ENCODE measurements around the gene APEH. TPM values are rescaled to one million over a fixed set of nuclear protein-coding genes. Genes with fewer than 3 reads are reported as not detected.

APEH gene
- polyA plus RNA-seq, 3 donors = 153 to 162 (median 156) TPM

- peak; percentile 97 for DNase-seq
Measured at GRCh38 chr3:49723628-49724551, 49.7 kb downstream of the APEH start, which contains the start of gene GMPPB. Gene GMPPB (minus strand): TSS chr3:49723951. CDS start chr3:49723726, 225 bp downstream.

GRCh38 chr3:49724586-49724985, 50.4 kb downstream of the APEH start:
- DNase-seq = no peak

DNA sequence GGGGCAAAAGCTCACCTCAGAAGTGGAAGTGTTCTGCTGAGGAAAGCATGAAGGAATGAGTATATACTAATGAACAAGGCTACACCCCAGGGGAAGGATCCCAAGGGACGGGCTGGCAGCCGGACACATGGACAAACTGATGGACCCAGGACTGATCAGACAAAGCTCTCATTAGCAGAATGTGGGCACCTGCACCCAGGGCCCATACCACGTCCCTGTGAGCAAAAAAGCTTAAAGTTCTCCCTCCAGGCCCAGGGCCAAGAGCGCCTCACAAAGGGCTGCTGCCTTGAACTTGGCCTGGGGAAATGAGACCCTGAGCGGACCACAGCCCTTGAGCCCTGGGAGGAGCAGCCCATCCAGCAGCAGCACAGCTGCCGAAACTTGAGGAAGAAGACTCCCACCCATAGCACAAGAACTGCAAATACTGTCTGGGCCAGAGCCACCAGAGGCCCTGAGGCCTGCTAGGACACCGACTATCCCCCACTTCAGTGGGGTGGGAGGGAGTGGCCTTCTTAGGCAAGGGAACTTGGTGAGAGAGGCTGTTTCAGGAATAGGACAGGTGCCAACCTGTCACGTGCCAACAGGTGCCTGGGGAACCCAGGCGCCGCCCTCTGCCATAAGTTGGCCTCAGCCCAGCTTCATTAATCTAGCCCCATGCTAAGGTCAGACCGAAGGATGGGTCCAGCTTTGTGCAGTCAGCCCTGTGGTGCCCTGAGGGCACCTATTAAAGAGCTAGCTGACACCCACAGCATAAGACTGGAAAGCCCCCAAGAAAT, 51.9 kb downstream of the APEH start:
- no peak for DNase-seq

DNA sequence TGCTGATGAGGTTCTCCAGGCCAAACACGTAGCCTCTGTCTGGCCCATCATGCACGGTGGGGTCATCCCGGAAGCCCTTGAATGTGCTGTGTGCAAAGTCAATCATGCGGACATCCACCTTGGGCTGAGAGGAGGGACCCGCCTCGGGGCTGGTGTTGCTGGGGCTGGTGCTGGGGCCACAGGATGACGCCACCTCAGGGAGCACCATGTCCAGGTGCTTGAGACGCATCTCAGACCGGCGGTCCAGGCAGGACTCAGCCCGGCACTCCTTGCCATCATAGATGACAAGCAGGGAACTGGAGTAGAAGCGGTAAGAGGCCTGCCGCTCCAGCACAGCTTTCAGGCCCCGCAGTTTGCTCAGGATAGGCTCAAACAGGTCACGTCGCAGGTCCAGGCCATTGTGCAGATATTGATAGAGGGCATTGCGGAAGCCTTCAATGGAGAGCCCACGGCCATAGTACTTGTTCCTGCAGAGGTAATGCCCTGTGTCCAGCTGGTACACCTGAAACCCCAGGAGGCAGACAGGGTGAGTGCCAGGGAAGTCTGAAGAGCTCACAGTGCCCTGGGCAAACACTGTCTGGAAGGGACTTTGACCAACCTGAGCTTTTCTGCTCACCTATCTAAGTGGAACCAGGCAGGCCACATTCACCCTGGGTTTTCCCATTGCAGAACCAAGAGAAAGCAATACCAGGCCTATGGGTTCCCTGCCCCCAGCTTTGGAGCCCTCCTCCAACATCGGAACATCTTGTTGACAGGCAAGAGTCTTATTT, 53.2 kb downstream of the APEH start:
- DNase-seq = no peak

- no peak for DNase-seq
Measured at GRCh38 chr3:49727924-49728361, 53.8 kb downstream of the APEH start.

- no peak for DNase-seq
Measured at GRCh38 chr3:49729966-49730609, 55.9 kb downstream of the APEH start.

DNA sequence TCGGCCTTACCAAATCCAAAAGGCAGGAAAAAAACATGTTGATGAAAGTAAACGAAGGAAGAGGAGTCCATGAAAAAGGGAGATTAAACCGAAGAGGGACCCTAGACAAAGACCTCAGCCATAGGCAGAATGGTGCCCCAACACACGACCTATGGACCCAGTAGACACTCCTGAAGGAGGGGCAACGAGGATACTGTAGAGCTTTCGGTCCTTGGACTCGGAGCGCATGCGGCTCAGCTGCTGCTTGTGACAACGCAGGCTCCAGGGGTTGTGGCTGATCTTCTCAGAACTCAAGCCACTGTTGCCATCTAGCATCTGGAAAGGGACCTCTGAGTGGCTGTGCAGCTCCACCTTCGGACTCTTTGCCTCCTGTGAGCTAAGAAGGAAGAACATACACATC, 58.4 kb downstream of the APEH start:
- no peak for DNase-seq

DNA sequence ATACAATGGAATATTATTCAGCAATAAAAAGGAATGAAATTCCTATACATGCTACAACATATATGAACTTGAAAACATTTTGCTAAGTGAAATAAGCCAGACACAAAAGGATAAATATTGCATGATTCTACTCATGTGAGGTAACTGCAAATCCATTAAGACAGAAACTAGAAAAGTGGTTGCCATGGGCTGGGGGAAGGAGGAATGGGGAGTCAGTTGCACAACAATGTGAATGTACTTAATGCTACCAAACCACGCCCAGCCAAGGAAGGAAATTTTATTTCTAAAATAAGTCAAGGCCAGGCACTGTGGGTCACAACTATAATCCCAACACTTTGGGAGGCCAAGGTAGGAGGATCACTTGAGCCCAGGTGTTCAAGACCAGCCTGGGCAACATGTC, 59.4 kb downstream of the APEH start:
- no peak for DNase-seq

Other genes with a start within 250 kb of the APEH start
- 10 to 100 TPM; 22.7 to 27.3 (median 25.5) TPM for gene NICN1, start 245.0 kb upstream of the APEH start, polyA plus RNA-seq (ENCODE audit: insufficient read length in 3 of 3)
- 100 to 1,000 TPM; 119 to 120 (median 119) TPM for gene DAG1, start 204.1 kb upstream of the APEH start, polyA plus RNA-seq (ENCODE audit: insufficient read length in 3 of 3)
- 1 to 10 TPM; 1.6 to 2.1 (median 2.0) TPM for gene BSN, start 119.9 kb upstream of the APEH start, polyA plus RNA-seq (ENCODE audit: insufficient read length in 3 of 3)
- 100 to 1,000 TPM; 192 to 266 (median 201) TPM for gene MST1, start 15.1 kb downstream of the APEH start, polyA plus RNA-seq (ENCODE audit: insufficient read length in 3 of 3)
- gene RNF123, start 15.2 kb downstream of the APEH start, polyA plus RNA-seq (ENCODE audit: insufficient read length in 3 of 3) = 10 to 100 TPM; 40.4 to 42.0 (median 40.9) TPM
- 1 to 10 TPM; 2.3 to 2.7 (median 2.5) TPM for gene AMIGO3, start 45.3 kb downstream of the APEH start, polyA plus RNA-seq (ENCODE audit: insufficient read length in 3 of 3)
- 10 to 100 TPM; 15.7 to 20.7 (median 15.8) TPM for gene GMPPB, start 49.6 kb downstream of the APEH start, polyA plus RNA-seq (ENCODE audit: insufficient read length in 3 of 3)
- 10 to 100 TPM; 48.7 to 52.9 (median 51.4) TPM for gene IP6K1, start 112.2 kb downstream of the APEH start, polyA plus RNA-seq (ENCODE audit: insufficient read length in 3 of 3)
- gene CDHR4, start 125.5 kb downstream of the APEH start, polyA plus RNA-seq (ENCODE audit: insufficient read length in 3 of 3) = not detected
- 10 to 100 TPM in 2 of 3 donors, 1 to 10 TPM in 1; 9.9 to 17.2 (median 12.7) TPM for gene INKA1, start 128.9 kb downstream of the APEH start, polyA plus RNA-seq (ENCODE audit: insufficient read length in 3 of 3)
- 10 to 100 TPM; 34.4 to 43.1 (median 36.8) TPM for gene UBA7, start 139.6 kb downstream of the APEH start, polyA plus RNA-seq (ENCODE audit: insufficient read length in 3 of 3)
- gene TRAIP, start 182.2 kb downstream of the APEH start, polyA plus RNA-seq (ENCODE audit: insufficient read length in 3 of 3) = 10 to 100 TPM in 1 of 3 donors, 1 to 10 TPM in 2; 9.3 to 13.1 (median 9.7) TPM
- gene CAMKV, start 195.6 kb downstream of the APEH start, polyA plus RNA-seq (ENCODE audit: insufficient read length in 3 of 3) = under 1 TPM; 0.06 to 0.41 (median 0.26) TPM
- gene MST1R, start 229.5 kb downstream of the APEH start, polyA plus RNA-seq (ENCODE audit: insufficient read length in 3 of 3) = 1 to 10 TPM in 2 of 3 donors, under 1 TPM in 1; 1.00 to 1.7 (median 1.4) TPM